GM23338 (cell line): ENCODE data around the gene CHD2. TPM values are rescaled to one million over a fixed set of nuclear protein-coding genes. Genes with fewer than 3 reads are reported as not detected.

ENCODE experiments used
- ATAC-seq: fragments of 200-7000 bp; cut with Tn5 transposase; 3 replicates; pipeline ENCODE4 v1.9.1; 2020
- DNase-seq: peaks from one replicate; pipeline ENCODE4 v3.0.0-alpha.2; 2015; ENCODE audit warnings: low spot score
- H2AFZ ChIP-seq: fragments of 200-600 bp; sonication (generic); 2 replicates; pipeline ENCODE4 v1.8.0; 2016; ENCODE audit warnings: antibody characterized with exemption, mild to moderate bottlenecking, moderate library complexity
- H3F3A ChIP-seq: fragments of 200-600 bp; sonication (generic); replicated peaks from 2 replicates; pipeline ENCODE4 v1.8.0; 2017; ENCODE audit warnings: antibody characterized with exemption, mixed run types, low read depth
- H3K27ac ChIP-seq: fragments of 200-600 bp; sonication (generic); 2 replicates; pipeline ENCODE4 v1.6.1; 2016; ENCODE audit warnings: low read depth
- H3K27me3 ChIP-seq: fragments of 200-600 bp; sonication (generic); 2 replicates; pipeline ENCODE4 v1.8.0; 2016; ENCODE audit warnings: mild to moderate bottlenecking, mixed run types, moderate library complexity; ENCODE audit not compliant: insufficient read depth
- H3K36me3 ChIP-seq: fragments of 200-600 bp; sonication (generic); 2 replicates; pipeline ENCODE4 v1.8.0; 2016; ENCODE audit warnings: mild to moderate bottlenecking; ENCODE audit not compliant: insufficient read depth
- H3K4me1 ChIP-seq: fragments of 200-600 bp; sonication (generic); 2 replicates; pipeline ENCODE4 v1.8.0; 2016; ENCODE audit warnings: mild to moderate bottlenecking, moderate library complexity; ENCODE audit not compliant: insufficient read depth
- H3K4me2 ChIP-seq: fragments of 200-600 bp; sonication (generic); 2 replicates; pipeline ENCODE4 v1.7.1; 2017; ENCODE audit warnings: mixed run types
- H3K4me3 ChIP-seq: fragments of 200-600 bp; sonication (generic); 2 replicates; pipeline ENCODE4 v1.6.1; 2016; ENCODE audit warnings: mixed run types
- H3K79me2 ChIP-seq: fragments of 200-600 bp; sonication (generic); replicated peaks from 2 replicates; pipeline ENCODE4 v1.8.0; 2017; ENCODE audit warnings: mild to moderate bottlenecking; ENCODE audit not compliant: insufficient read depth
- H3K9me2 ChIP-seq: fragments of 200-600 bp; sonication (generic); 2 replicates; pipeline ENCODE4 v1.8.0; 2017; ENCODE audit not compliant: insufficient read depth
- H4K20me1 ChIP-seq: fragments of 200-600 bp; sonication (generic); replicated peaks from 2 replicates; pipeline ENCODE4 v1.8.0; 2017; ENCODE audit warnings: mild to moderate bottlenecking; ENCODE audit not compliant: insufficient read depth
- H3K27ac Mint-ChIP-seq: 2 replicates; pipeline ENCODE4 v1.8.0; 2020; ENCODE audit warnings: inconsistent platforms, mild to moderate bottlenecking, moderate library complexity, mixed read lengths
- H3K27me3 Mint-ChIP-seq: 3 replicates; pipeline ENCODE4 v1.8.0; 2022; ENCODE audit warnings: low read depth, mild to moderate bottlenecking, moderate library complexity, mixed read lengths, inconsistent platforms; ENCODE audit not compliant: insufficient read depth, poor library complexity
- H3K36me3 Mint-ChIP-seq: 3 replicates; pipeline ENCODE4 v1.8.0; 2021; ENCODE audit warnings: low read depth, mild to moderate bottlenecking, inconsistent platforms, moderate library complexity, mixed read lengths
- H3K4me1 Mint-ChIP-seq: 3 replicates; pipeline ENCODE4 v1.8.0; 2020; ENCODE audit warnings: mild to moderate bottlenecking, inconsistent platforms, mixed read lengths
- H3K4me3 Mint-ChIP-seq: 3 replicates; pipeline ENCODE4 v1.8.0; 2021; ENCODE audit warnings: moderate library complexity, mild to moderate bottlenecking, inconsistent platforms, mixed read lengths
- H3K9me3 Mint-ChIP-seq: 3 replicates; pipeline ENCODE4 v1.8.0; 2020; ENCODE audit warnings: moderate library complexity, mild to moderate bottlenecking, inconsistent platforms, mixed read lengths
- EZH2phosphoT487 ChIP-seq: fragments of 200-600 bp; sonication (generic); IDR thresholded peaks from one replicate; pipeline ENCODE4 v1.8.1; 2018; ENCODE audit warnings: antibody characterized with exemption; ENCODE audit not compliant: unreplicated experiment
- JUNB ChIP-seq: IDR thresholded peaks from one replicate; pipeline ENCODE4 v1.6.1; 2016; ENCODE audit warnings: antibody characterized with exemption; ENCODE audit not compliant: unreplicated experiment
- REST ChIP-seq: IDR thresholded peaks from one replicate; pipeline ENCODE4 v1.6.1; 2018; ENCODE audit warnings: antibody characterized with exemption; ENCODE audit not compliant: unreplicated experiment
- STAT1 ChIP-seq: IDR thresholded peaks from one replicate; pipeline ENCODE4 v1.6.1; 2016; ENCODE audit warnings: antibody characterized with exemption; ENCODE audit not compliant: unreplicated experiment
- ZNF114 ChIP-seq: fragments of 250-450 bp; sonication (Bioruptor Pico); IDR thresholded peaks from 2 replicates; pipeline ENCODE4 v1.5.0; 2020; ENCODE audit warnings: mild to moderate bottlenecking, moderate library complexity
- ZNF331 ChIP-seq: fragments of 250-450 bp; sonication (Bioruptor Pico); IDR thresholded peaks from 2 replicates; pipeline ENCODE4 v1.5.0; 2020; ENCODE audit warnings: low read depth, mild to moderate bottlenecking, moderate library complexity
- polyA plus RNA-seq: library from polyadenylated mRNA; unstranded; fragments of >200 nt; fragmentation: Nextera tagmentation; extraction: Ambion mirVana; gene quantifications from 2 replicates; pipeline ENCODE4 v1.2.1, GENCODE V29; 2016
- total RNA-seq: library from RNA; depleted of rRNA; stranded (reverse); fragments of >200 nt; shearing (Covaris generic); gene quantifications from 2 replicates; pipeline ENCODE4 v1.2.3, GENCODE V29; 2014
- TF ChIP-seq, protein P1 (sequence below): IDR thresholded peaks from 2 replicates; pipeline ENCODE4 v1.6.1; 2016; ENCODE audit warnings: antibody characterized with exemption
- TF ChIP-seq, protein P2 (sequence below): fragments of 250-450 bp; sonication (Bioruptor Pico); IDR thresholded peaks from 2 replicates; pipeline ENCODE4 v1.5.0; 2020; ENCODE audit warnings: mild to moderate bottlenecking, moderate library complexity

Gene CHD2
- total and polyA plus RNA-seq, 2 experiments from 2014 or later = 119 to 130 TPM

GRCh38 chr15:93057618-93058017, 157.5 kb downstream of the CHD2 start:
- Mint-ChIP-seq H3K9me3 (no peaks in the 10 kb centered on the region), H3K27me3 (peaks cover 26% of the 10 kb centered on the region), H3K27ac (peak overlapping the region; percentile 79), H3K36me3 (peaks cover 47% of the 10 kb centered on the region), H3K4me1 (peaks cover 59% of the 10 kb centered on the region), H3K4me3 (no peak overlapping the region; the same call in 2 of the 3 replicates)
- H4K20me1 ChIP-seq = peaks cover 3% of the 10 kb centered on the region; the same call in 1 of the 2 replicates
- no peak overlapping the region for H2AFZ ChIP-seq
- no peak for ATAC-seq
- H3K27ac ChIP-seq = no peak overlapping the region
- no peaks in the 10 kb centered on the region for H3K9me2 ChIP-seq
- H3K79me2 ChIP-seq = peaks cover 69% of the 10 kb centered on the region
- H3K4me3 ChIP-seq = no peak overlapping the region
- H3F3A ChIP-seq = peaks cover 3% of the 10 kb centered on the region
- DNase-seq = no peak
- no peak overlapping the region for H3K4me2 ChIP-seq
- no peaks in the 10 kb centered on the region for H3K27me3 ChIP-seq
- H3K36me3 ChIP-seq = peaks cover 7% of the 10 kb centered on the region; the same call in 1 of the 2 replicates
- TF ChIP-seq ZNF331 (CRISPR knock-in tag) (no peak), JUNB (no peak), ZNF114 (CRISPR knock-in tag) (no peak), EZH2phosphoT487 (no peak), STAT1 (no peak), REST (no peak)
- TF ChIP-seq, protein P1, sequence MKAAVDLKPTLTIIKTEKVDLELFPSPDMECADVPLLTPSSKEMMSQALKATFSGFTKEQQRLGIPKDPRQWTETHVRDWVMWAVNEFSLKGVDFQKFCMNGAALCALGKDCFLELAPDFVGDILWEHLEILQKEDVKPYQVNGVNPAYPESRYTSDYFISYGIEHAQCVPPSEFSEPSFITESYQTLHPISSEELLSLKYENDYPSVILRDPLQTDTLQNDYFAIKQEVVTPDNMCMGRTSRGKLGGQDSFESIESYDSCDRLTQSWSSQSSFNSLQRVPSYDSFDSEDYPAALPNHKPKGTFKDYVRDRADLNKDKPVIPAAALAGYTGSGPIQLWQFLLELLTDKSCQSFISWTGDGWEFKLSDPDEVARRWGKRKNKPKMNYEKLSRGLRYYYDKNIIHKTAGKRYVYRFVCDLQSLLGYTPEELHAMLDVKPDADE = no peak
- TF ChIP-seq, protein P2, sequence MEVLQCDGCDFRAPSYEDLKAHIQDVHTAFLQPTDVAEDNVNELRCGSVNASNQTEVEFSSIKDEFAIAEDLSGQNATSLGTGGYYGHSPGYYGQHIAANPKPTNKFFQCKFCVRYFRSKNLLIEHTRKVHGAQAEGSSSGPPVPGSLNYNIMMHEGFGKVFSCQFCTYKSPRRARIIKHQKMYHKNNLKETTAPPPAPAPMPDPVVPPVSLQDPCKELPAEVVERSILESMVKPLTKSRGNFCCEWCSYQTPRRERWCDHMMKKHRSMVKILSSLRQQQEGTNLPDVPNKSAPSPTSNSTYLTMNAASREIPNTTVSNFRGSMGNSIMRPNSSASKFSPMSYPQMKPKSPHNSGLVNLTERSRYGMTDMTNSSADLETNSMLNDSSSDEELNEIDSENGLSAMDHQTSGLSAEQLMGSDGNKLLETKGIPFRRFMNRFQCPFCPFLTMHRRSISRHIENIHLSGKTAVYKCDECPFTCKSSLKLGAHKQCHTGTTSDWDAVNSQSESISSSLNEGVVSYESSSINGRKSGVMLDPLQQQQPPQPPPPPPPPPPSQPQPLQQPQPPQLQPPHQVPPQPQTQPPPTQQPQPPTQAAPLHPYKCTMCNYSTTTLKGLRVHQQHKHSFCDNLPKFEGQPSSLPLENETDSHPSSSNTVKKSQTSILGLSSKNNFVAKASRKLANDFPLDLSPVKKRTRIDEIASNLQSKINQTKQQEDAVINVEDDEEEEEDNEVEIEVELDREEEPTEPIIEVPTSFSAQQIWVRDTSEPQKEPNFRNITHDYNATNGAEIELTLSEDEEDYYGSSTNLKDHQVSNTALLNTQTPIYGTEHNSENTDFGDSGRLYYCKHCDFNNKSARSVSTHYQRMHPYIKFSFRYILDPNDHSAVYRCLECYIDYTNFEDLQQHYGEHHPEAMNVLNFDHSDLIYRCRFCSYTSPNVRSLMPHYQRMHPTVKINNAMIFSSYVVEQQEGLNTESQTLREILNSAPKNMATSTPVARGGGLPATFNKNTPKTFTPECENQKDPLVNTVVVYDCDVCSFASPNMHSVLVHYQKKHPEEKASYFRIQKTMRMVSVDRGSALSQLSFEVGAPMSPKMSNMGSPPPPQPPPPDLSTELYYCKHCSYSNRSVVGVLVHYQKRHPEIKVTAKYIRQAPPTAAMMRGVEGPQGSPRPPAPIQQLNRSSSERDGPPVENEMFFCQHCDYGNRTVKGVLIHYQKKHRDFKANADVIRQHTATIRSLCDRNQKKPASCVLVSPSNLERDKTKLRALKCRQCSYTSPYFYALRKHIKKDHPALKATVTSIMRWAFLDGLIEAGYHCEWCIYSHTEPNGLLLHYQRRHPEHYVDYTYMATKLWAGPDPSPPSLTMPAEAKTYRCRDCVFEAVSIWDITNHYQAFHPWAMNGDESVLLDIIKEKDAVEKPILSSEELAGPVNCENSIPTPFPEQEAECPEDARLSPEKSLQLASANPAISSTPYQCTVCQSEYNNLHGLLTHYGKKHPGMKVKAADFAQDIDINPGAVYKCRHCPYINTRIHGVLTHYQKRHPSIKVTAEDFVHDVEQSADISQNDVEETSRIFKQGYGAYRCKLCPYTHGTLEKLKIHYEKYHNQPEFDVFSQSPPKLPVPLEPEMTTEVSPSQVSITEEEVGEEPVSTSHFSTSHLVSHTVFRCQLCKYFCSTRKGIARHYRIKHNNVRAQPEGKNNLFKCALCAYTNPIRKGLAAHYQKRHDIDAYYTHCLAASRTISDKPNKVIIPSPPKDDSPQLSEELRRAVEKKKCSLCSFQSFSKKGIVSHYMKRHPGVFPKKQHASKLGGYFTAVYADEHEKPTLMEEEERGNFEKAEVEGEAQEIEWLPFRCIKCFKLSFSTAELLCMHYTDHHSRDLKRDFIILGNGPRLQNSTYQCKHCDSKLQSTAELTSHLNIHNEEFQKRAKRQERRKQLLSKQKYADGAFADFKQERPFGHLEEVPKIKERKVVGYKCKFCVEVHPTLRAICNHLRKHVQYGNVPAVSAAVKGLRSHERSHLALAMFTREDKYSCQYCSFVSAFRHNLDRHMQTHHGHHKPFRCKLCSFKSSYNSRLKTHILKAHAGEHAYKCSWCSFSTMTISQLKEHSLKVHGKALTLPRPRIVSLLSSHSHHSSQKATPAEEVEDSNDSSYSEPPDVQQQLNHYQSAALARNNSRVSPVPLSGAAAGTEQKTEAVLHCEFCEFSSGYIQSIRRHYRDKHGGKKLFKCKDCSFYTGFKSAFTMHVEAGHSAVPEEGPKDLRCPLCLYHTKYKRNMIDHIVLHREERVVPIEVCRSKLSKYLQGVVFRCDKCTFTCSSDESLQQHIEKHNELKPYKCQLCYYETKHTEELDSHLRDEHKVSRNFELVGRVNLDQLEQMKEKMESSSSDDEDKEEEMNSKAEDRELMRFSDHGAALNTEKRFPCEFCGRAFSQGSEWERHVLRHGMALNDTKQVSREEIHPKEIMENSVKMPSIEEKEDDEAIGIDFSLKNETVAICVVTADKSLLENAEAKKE = no peak
- H3K4me1 ChIP-seq = peaks cover 27% of the 10 kb centered on the region
